ENCODE measurements around the gene ANKS1B. TPM values are rescaled to one million over a fixed set of nuclear protein-coding genes. Genes with fewer than 3 reads are reported as not detected.

The ANKS1B gene
- total RNA-seq, 3 donors from 2014 or later (not counting 1 experiment from before 2014, with no cell fraction given): not detected

DNA sequence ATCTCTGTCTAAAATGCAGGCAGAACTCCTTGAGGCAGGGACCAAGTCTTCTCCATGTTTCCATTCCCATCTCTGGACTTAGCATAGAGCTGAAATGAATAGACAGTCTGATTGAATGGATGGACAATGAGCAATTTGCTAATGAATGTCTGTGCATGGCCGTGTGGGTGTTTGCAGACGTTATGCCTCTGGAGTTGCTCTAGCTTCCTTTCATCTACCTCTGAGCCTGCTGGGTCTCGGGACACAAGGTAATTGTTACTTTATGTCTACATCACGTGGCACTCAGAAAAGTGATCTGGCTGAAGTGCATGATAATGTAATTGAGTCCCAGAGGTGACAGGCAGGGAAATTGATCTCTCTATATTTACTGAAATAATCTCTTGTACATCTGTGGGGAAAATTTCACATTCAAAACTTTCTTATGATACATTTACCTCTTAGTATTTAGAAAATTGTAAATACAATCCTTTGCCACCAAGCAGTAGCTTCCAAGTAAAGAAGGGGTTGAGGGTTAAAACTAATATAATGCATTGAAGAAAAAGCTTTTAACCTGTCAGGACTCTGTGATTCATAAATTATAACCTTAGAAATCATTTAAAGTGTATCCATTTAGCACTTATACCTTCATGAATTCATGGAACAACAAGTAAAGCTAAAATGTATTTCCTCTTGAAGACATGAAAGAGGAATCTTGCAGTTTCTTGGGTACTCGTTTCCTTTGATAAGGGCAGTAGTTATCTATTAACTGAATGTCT lies 915.6 kb downstream of the ANKS1B start:
- ATAC-seq: no peak
- DNase-seq: no peak
- no peak overlapping the region for H3K4me3 ChIP-seq (ENCODE audit: low read length)
- H3K9me3 Mint-ChIP-seq: no peaks in the 10 kb centered on the region
- no peaks in the 10 kb centered on the region for H3K36me3 Mint-ChIP-seq
- no peak for TF ChIP-seq CTCF (IDR thresholded peaks at IDR 0.05)
- H3K27ac ChIP-seq (ENCODE audit: low read length): no peak overlapping the region
- H3K4me1 Mint-ChIP-seq: no peaks in the 10 kb centered on the region
- H3K27me3 Mint-ChIP-seq (ENCODE audit: low read depth in 2 of 2): no peaks in the 10 kb centered on the region
- H3K4me3 Mint-ChIP-seq: no peak overlapping the region
- intact Hi-C loops (cut with micrococcal nuclease): no loop called here
- no peaks in the 10 kb centered on the region for H3K9me3 ChIP-seq (ENCODE audit: control insufficient read depth, insufficient read depth, low read length)
- no peaks in the 10 kb centered on the region for H3K27me3 ChIP-seq (ENCODE audit: control insufficient read depth, insufficient read depth, low read length)
- WGBS (ENCODE audit: insufficient coverage): 40% methylated on average over 4 of the region's 5 CpGs
- H3K36me3 ChIP-seq (ENCODE audit: control insufficient read depth, insufficient read depth, low read length): no peaks in the 10 kb centered on the region
- no peak overlapping the region for H3K27ac Mint-ChIP-seq
- no peaks in the 10 kb centered on the region for H3K4me1 ChIP-seq (ENCODE audit: control insufficient read depth, insufficient read depth, low read length)

DNA sequence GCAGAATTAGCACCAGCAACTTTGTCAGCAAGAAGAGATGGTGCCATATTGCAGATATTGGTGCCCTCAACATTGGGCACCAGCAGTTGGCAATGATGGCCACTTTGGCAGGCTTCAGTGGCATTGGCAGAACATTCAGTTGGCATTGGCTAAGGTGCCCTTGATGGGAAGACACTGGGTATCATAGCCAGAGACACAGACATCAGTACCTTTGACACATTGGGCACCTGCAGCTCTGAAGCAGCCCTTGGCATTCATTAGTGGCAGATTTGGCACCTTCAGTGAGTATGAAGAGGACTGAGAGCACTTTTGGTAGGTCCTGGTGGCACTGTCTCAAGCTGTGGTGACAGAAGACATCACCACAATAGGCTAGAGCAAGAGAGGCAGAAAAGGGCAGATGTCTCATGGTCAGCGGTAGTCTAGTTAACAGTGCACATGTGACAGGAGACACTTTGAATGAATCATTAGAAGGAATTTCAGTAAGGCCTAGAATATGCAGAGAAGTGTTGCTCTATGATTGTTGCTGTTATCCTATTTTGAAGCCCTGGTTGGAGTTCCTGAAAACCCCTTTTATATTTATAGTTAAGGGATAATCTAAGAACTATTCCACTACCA lies 917.5 kb downstream of the ANKS1B start:
- H3K27me3 ChIP-seq (ENCODE audit: control insufficient read depth, insufficient read depth, low read length): no peaks in the 10 kb centered on the region
- Mint-ChIP-seq H3K4me3 (no peak overlapping the region), H3K4me1 (no peaks in the 10 kb centered on the region), H3K27me3 (ENCODE audit: low read depth in 2 of 2) (no peaks in the 10 kb centered on the region), H3K9me3 (peaks cover 0 to 2% of the 10 kb centered on the region in 2 donors), H3K36me3 (no peaks in the 10 kb centered on the region), H3K27ac (no peak overlapping the region)
- no peaks in the 10 kb centered on the region for H3K4me1 ChIP-seq (ENCODE audit: control insufficient read depth, insufficient read depth, low read length)
- DNase-seq (no peak), ATAC-seq (no peak)
- no peak overlapping the region for H3K27ac ChIP-seq (ENCODE audit: low read length)
- no peaks in the 10 kb centered on the region for H3K9me3 ChIP-seq (ENCODE audit: control insufficient read depth, insufficient read depth, low read length)
- H3K36me3 ChIP-seq (ENCODE audit: control insufficient read depth, insufficient read depth, low read length): no peaks in the 10 kb centered on the region
- intact Hi-C loops (cut with micrococcal nuclease): no loop called here
- WGBS (ENCODE audit: insufficient coverage): 88% methylated on average over 1 of the region's 1 CpG
- H3K4me3 ChIP-seq (ENCODE audit: low read length): no peak overlapping the region
- no peak for TF ChIP-seq CTCF (IDR thresholded peaks at IDR 0.05)

GRCh38 chr12:99066726-99067125 lies 918.0 kb downstream of the ANKS1B start:
- Histone ChIP-seq H3K36me3 (ENCODE audit: control insufficient read depth, insufficient read depth, low read length) (no peaks in the 10 kb centered on the region), H3K27me3 (ENCODE audit: control insufficient read depth, insufficient read depth, low read length) (no peaks in the 10 kb centered on the region), H3K27ac (ENCODE audit: low read length) (no peak overlapping the region), H3K4me3 (ENCODE audit: low read length) (no peak overlapping the region), H3K9me3 (ENCODE audit: control insufficient read depth, insufficient read depth, low read length) (no peaks in the 10 kb centered on the region), H3K4me1 (ENCODE audit: control insufficient read depth, insufficient read depth, low read length) (no peaks in the 10 kb centered on the region)
- H3K9me3 Mint-ChIP-seq: peaks cover 0 to 4% of the 10 kb centered on the region in 2 donors
- TF ChIP-seq CTCF (IDR thresholded peaks at IDR 0.05): no peak
- ATAC-seq (no peak), DNase-seq (no peak)
- no peaks in the 10 kb centered on the region for H3K27me3 Mint-ChIP-seq (ENCODE audit: low read depth in 2 of 2)
- WGBS (ENCODE audit: insufficient coverage): 96% methylated on average over 3 of the region's 3 CpGs
- H3K36me3 Mint-ChIP-seq: no peaks in the 10 kb centered on the region
- no peak overlapping the region for H3K4me3 Mint-ChIP-seq
- H3K4me1 Mint-ChIP-seq: no peaks in the 10 kb centered on the region
- intact Hi-C loops (cut with micrococcal nuclease): no loop called here
- H3K27ac Mint-ChIP-seq: no peak overlapping the region

Data from natural killer cell (primary cell).